KMS-11 (cell line): ENCODE measurements around the gene SLC17A9.

ENCODE experiments used
- H2AFZ ChIP-seq: fragments of 200-600 bp; sonication (generic); 2 replicates; pipeline ENCODE4 v1.6.1; 2016; ENCODE audit warnings: antibody characterized with exemption, mixed run types, low read depth
- H3K27ac ChIP-seq: fragments of 200-600 bp; sonication (generic); 2 replicates; pipeline ENCODE4 v1.6.1; 2016; ENCODE audit warnings: mild to moderate bottlenecking, mixed run types
- H3K27me3 ChIP-seq: fragments of 200-600 bp; sonication (generic); 2 replicates; pipeline ENCODE4 v1.6.1; 2017; ENCODE audit warnings: mild to moderate bottlenecking, low read depth, mixed run types, moderate library complexity; ENCODE audit not compliant: insufficient read depth
- H3K36me3 ChIP-seq: fragments of 200-600 bp; sonication (generic); 2 replicates; pipeline ENCODE4 v1.6.1; 2017; ENCODE audit warnings: mild to moderate bottlenecking, mixed run types; ENCODE audit not compliant: insufficient read depth
- H3K4me1 ChIP-seq: fragments of 200-600 bp; sonication (generic); 2 replicates; pipeline ENCODE4 v1.6.1; 2016; ENCODE audit warnings: mild to moderate bottlenecking, low read depth, mixed run types; ENCODE audit not compliant: poor library complexity, severe bottlenecking
- H3K4me2 ChIP-seq: fragments of 200-600 bp; sonication (generic); 2 replicates; pipeline ENCODE4 v1.7.0; 2016; ENCODE audit warnings: mild to moderate bottlenecking, mixed run types
- H3K4me3 ChIP-seq: fragments of 200-600 bp; sonication (generic); IDR thresholded peaks from 2 replicates; pipeline ENCODE4 v1.6.1; 2017; ENCODE audit warnings: low read depth, low read length, mixed read lengths; ENCODE audit not compliant: insufficient read depth
- H3K79me2 ChIP-seq: fragments of 200-600 bp; sonication (generic); 2 replicates; pipeline ENCODE4 v1.6.1; 2016; ENCODE audit warnings: low read depth, mixed run types; ENCODE audit not compliant: insufficient read depth
- H3K9ac ChIP-seq: fragments of 200-600 bp; sonication (generic); 2 replicates; pipeline ENCODE4 v1.6.1; 2016; ENCODE audit warnings: mild to moderate bottlenecking, mixed run types
- H4K20me1 ChIP-seq: fragments of 200-600 bp; sonication (generic); 2 replicates; pipeline ENCODE4 v1.6.1; 2016; ENCODE audit warnings: mild to moderate bottlenecking, mixed run types; ENCODE audit not compliant: insufficient read depth
- CTCF ChIP-seq: fragments of 200-600 bp; sonication (generic); conservative IDR thresholded peaks from 2 replicates; pipeline ENCODE4 v1.6.1; 2017; ENCODE audit warnings: low read depth, mild to moderate bottlenecking, antibody characterized with exemption, low read length, moderate library complexity, mixed read lengths

Gene SLC17A9

DNA sequence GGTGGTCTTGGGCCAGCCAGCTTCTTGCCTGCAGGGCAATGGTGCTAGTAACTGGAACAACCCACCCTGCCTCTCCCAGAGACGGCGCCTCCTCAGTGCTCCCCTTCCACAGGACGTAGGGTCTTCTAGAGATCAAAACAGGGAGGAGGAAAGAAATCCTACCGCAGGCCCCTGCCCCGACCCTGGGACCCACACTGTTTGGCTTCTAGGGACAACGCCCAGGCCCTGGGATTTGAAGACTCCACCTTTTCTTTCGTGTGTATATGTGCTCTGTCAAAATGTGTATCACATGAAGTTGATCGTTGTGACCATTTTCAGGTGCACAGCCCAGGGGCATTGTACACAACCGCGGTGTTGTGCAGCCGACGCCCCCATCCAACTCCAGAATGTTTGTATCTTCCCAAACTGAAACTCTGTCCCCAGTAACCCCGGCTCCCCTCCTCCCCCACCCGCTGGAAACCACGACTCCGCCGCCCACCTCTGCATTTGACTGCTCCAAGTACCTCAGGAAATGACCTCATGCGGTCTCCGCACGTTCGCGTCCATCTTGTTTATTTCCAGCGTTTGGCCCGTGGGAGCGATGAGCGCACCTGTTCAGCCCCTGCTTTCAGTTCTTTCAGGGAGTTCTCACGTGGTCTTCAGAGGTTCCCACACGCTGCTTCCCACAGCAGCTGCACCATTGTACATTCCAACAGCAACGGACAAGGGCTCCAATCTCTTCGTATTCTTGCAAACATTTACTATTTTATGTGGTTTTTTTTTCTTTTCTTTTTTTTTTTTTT is 57.7 kb downstream of the SLC17A9 start:
- Histone ChIP-seq H4K20me1 (no peaks in the 10 kb centered on the region), H3K9ac (no peak overlapping the region), H3K27ac (no peak overlapping the region), H3K4me2 (peak overlapping the region; percentile 36), H3K27me3 (peaks cover 84% of the 10 kb centered on the region), H3K79me2 (no peaks in the 10 kb centered on the region), H3K4me3 (no peak overlapping the region), H3K4me1 (peaks cover 14% of the 10 kb centered on the region), H2AFZ (no peak overlapping the region), H3K36me3 (no peaks in the 10 kb centered on the region)
- no peak for TF ChIP-seq CTCF

GRCh38 chr20:63011798-63012197 is 59.3 kb downstream of the SLC17A9 start:
- Histone ChIP-seq H4K20me1 (no peaks in the 10 kb centered on the region), H3K27ac (no peak overlapping the region), H3K36me3 (no peaks in the 10 kb centered on the region), H3K4me3 (no peak overlapping the region), H3K4me2 (no peak overlapping the region), H2AFZ (no peak overlapping the region), H3K4me1 (peaks cover 14% of the 10 kb centered on the region), H3K9ac (no peak overlapping the region), H3K27me3 (peaks cover 93% of the 10 kb centered on the region), H3K79me2 (no peaks in the 10 kb centered on the region)
- TF ChIP-seq CTCF: no peak

- Histone ChIP-seq H3K27me3 (peaks cover 96% of the 10 kb centered on the region), H3K4me1 (peaks cover 14% of the 10 kb centered on the region), H3K36me3 (no peaks in the 10 kb centered on the region), H3K9ac (no peak overlapping the region), H3K4me2 (no peak overlapping the region), H3K27ac (no peak overlapping the region), H2AFZ (no peak overlapping the region), H3K79me2 (no peaks in the 10 kb centered on the region), H3K4me3 (no peak overlapping the region), H4K20me1 (no peaks in the 10 kb centered on the region)
- TF ChIP-seq CTCF: no peak
Measured at GRCh38 chr20:63013207-63013606, 60.7 kb downstream of the SLC17A9 start.

DNA sequence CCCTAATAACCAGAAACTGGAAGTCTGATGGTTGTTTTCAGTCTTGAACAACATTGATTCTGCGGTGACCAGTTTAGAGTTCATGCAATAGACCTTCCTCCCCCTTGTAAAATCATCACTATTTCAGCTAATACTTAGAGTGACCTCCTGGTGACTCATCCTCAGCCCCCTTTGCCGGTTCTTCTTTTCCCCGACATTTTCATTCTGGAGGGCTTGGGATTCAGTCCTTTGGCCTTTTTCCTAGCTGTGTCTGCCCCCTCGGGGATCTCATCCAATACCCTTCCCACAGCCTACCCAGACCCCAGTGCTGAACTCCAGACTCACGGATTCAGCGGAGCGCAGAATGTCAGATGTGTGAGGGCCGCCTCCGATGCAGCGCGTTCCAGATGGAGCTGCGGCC is 61.8 kb downstream of the SLC17A9 start:
- no peak overlapping the region for H3K27ac ChIP-seq
- no peak overlapping the region for H3K4me3 ChIP-seq
- no peaks in the 10 kb centered on the region for H3K36me3 ChIP-seq
- no peaks in the 10 kb centered on the region for H3K79me2 ChIP-seq
- no peak overlapping the region for H3K4me2 ChIP-seq
- no peaks in the 10 kb centered on the region for H4K20me1 ChIP-seq
- no peak overlapping the region for H3K9ac ChIP-seq
- peaks cover 6% of the 10 kb centered on the region for H3K4me1 ChIP-seq
- no peak overlapping the region for H2AFZ ChIP-seq
- no peak for TF ChIP-seq CTCF
- H3K27me3 ChIP-seq: peaks cover 97% of the 10 kb centered on the region
